ENCODE data around the gene ZNF217.
"Not testable (repeated sequence)": the region's sequence is repeated elsewhere in the genome, so short reads cannot be mapped to it uniquely, and the experiment has no call there.

The ZNF217 gene

DNA sequence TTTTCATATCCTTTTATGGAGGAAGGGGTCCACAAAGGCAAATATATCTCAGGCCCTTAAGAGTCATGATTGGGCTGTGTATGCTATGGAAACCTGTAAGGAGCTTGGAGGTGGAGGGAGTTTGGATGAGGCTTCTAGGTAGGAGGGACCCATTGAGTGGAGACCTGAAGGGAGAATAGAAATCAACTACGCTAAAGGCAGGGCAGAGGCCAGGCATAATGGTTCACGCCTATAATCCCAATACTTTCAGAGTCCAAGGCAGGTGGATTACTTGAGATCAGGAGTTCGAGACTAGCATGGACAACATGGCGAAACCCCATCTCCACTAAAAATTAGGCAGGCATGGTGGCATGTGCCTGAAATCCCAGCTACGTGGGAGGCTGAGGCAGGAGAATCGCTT, 34.4 kb upstream of the ZNF217 start:
- Histone ChIP-seq H3K27ac (ENCODE audit: poor library complexity, severe bottlenecking) (no peak overlapping the region), H3K4me3 (ENCODE audit: severe bottlenecking) (no peak overlapping the region), H3K9me3 (ENCODE audit: severe bottlenecking) (no peaks in the 10 kb centered on the region), H3K4me1 (ENCODE audit: insufficient read depth, poor library complexity, severe bottlenecking) (peaks cover 12% of the 10 kb centered on the region), H3K36me3 (ENCODE audit: low read depth) (no peaks in the 10 kb centered on the region), H3K27me3 (ENCODE audit: insufficient read depth, poor library complexity, severe bottlenecking) (no peaks in the 10 kb centered on the region)
- ATAC-seq (ENCODE audit: low read depth): no peak
- DNase-seq (ENCODE audit: low spot score): peak; percentile 10
- TF ChIP-seq, protein P1, sequence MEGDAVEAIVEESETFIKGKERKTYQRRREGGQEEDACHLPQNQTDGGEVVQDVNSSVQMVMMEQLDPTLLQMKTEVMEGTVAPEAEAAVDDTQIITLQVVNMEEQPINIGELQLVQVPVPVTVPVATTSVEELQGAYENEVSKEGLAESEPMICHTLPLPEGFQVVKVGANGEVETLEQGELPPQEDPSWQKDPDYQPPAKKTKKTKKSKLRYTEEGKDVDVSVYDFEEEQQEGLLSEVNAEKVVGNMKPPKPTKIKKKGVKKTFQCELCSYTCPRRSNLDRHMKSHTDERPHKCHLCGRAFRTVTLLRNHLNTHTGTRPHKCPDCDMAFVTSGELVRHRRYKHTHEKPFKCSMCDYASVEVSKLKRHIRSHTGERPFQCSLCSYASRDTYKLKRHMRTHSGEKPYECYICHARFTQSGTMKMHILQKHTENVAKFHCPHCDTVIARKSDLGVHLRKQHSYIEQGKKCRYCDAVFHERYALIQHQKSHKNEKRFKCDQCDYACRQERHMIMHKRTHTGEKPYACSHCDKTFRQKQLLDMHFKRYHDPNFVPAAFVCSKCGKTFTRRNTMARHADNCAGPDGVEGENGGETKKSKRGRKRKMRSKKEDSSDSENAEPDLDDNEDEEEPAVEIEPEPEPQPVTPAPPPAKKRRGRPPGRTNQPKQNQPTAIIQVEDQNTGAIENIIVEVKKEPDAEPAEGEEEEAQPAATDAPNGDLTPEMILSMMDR (IDR thresholded peaks at IDR 0.05; ENCODE audit: poor library complexity, severe bottlenecking): no peak

DNA sequence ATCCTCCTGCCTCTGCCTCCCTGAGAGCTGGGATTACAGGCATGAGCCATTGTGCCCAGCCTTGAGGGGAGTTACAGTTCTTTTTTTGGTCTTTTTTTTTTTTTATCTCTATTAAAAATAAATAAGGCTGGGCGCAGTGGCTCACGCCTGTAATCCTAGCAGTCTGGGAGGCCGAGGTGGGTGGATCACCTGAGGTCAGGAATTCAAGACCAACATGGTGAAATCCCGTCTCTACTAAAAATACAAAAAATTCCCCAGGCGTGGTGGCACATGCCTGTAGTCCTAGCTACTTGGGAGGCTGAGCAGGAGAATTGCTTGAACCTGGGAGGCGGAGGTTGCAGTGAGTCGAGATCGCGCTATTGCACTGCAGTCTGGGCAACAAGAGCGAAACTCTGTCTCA, 33.4 kb upstream of the ZNF217 start:
- H3K27me3 ChIP-seq (ENCODE audit: insufficient read depth, poor library complexity, severe bottlenecking); H3K9me3 ChIP-seq (ENCODE audit: severe bottlenecking); H3K36me3 ChIP-seq (ENCODE audit: low read depth); H3K27ac ChIP-seq (ENCODE audit: poor library complexity, severe bottlenecking); ATAC-seq (ENCODE audit: low read depth); H3K4me3 ChIP-seq (ENCODE audit: severe bottlenecking): not testable (repeated sequence)
- H3K4me1 ChIP-seq (ENCODE audit: insufficient read depth, poor library complexity, severe bottlenecking): peaks cover 23% of the 10 kb centered on the region
- DNase-seq (ENCODE audit: low spot score): peak; percentile 33

DNA sequence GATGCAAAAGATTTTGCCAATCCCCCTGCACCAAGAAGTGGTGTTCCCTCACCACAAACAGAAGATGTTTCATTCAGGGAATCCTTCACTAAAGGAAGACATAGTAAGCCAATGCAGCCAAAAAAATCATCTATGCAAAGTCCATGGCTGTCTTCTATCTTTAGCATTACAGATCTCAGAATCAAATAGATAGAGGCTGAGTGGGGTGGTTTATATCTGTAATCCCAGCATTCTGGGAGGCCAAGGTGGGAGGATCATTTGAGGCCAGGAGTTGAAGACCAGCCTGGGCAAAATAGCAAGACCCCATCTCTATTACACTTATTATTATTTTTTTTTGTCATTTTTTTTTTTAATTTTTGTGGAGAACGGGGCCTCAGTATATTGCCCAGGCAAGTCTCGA, 32.9 kb upstream of the ZNF217 start:
- DNase-seq (ENCODE audit: low spot score): no peak
- ATAC-seq (ENCODE audit: low read depth): no peak
- Histone ChIP-seq H3K27ac (ENCODE audit: poor library complexity, severe bottlenecking) (no peak overlapping the region), H3K27me3 (ENCODE audit: insufficient read depth, poor library complexity, severe bottlenecking) (no peaks in the 10 kb centered on the region), H3K4me3 (ENCODE audit: severe bottlenecking) (no peak overlapping the region), H3K9me3 (ENCODE audit: severe bottlenecking) (no peaks in the 10 kb centered on the region), H3K4me1 (ENCODE audit: insufficient read depth, poor library complexity, severe bottlenecking) (peaks cover 27% of the 10 kb centered on the region), H3K36me3 (ENCODE audit: low read depth) (no peaks in the 10 kb centered on the region)
- TF ChIP-seq, protein P1 (IDR thresholded peaks at IDR 0.05; ENCODE audit: poor library complexity, severe bottlenecking): no peak

DNA sequence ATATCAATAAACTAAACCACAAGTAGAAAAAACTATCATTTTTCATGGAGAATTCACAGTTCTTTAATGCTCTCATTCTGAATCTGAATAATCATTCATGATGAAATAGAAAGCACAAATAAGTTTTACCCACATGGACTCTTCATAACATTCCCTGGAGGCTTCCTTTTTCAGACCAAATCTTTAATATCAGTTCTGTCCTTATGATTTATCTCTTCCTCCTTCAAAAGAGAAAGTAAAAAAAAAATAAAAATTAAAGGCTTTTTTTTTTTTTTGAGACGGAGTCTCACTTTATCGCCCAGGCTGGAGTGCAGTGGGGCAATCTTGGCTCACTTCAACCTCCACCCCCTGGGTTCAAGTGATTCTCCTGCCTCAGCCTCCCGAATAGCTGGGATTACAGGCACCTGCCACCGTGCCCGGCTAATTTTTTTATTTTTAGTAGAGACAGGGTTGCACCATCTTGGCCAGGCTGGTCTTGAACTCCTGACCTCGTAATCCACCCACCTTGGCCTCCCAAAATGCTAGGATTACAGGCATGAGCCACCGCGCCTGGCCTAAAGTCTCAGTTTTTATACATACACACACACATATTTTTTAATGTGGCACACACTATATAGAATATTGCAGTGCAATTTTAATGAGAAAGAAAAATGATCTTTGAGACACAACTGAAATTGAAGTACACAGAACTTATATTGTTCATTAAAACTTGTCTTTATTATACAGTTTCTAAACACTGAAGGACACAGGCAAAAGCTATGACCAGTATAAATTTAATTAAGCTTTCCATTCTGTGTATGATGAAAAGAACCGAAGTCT, 31.9 kb upstream of the ZNF217 start:
- Histone ChIP-seq H3K4me1 (ENCODE audit: insufficient read depth, poor library complexity, severe bottlenecking) (peaks cover 34% of the 10 kb centered on the region), H3K4me3 (ENCODE audit: severe bottlenecking) (no peak overlapping the region), H3K36me3 (ENCODE audit: low read depth) (no peaks in the 10 kb centered on the region), H3K27me3 (ENCODE audit: insufficient read depth, poor library complexity, severe bottlenecking) (no peaks in the 10 kb centered on the region), H3K9me3 (ENCODE audit: severe bottlenecking) (no peaks in the 10 kb centered on the region), H3K27ac (ENCODE audit: poor library complexity, severe bottlenecking) (no peak overlapping the region)
- DNase-seq (ENCODE audit: low spot score): peak; percentile 13
- TF ChIP-seq, protein P1 (IDR thresholded peaks at IDR 0.05; ENCODE audit: poor library complexity, severe bottlenecking): no peak
- ATAC-seq (ENCODE audit: low read depth): no peak

DNA sequence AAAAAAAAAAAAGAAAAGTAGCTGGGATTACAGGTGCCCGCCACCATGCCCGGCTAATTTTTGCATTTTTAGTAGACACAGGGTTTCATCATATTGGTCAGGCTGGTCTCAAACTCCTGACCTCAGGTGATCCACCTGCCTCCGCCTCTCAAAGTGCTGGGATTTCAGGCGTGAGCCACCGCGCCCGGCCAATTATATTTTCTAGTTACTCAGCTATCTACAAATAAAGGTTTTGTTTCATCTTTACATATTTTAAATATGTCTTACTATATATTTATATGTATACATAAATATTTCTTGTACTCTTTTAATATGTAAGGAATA, 31.2 kb upstream of the ZNF217 start:
- H3K4me3 ChIP-seq (ENCODE audit: severe bottlenecking); H3K27me3 ChIP-seq (ENCODE audit: insufficient read depth, poor library complexity, severe bottlenecking); H3K9me3 ChIP-seq (ENCODE audit: severe bottlenecking); H3K27ac ChIP-seq (ENCODE audit: poor library complexity, severe bottlenecking); H3K36me3 ChIP-seq (ENCODE audit: low read depth); ATAC-seq (ENCODE audit: low read depth): not testable (repeated sequence)
- peak; percentile 19 for DNase-seq (ENCODE audit: low spot score)
- peaks cover 34% of the 10 kb centered on the region for H3K4me1 ChIP-seq (ENCODE audit: insufficient read depth, poor library complexity, severe bottlenecking)

All from RWPE2 (cell line).